ENCODE results near the gene CLASRP. TPM values are rescaled to one million over a fixed set of nuclear protein-coding genes. Genes with fewer than 3 reads are reported as not detected.
A peak's percentile ranks its signal among the peaks of the same experiment; 100 is the strongest.

CLASRP gene
- total RNA-seq, 1 donor from 2014 or later: 50.5 TPM

DNA sequence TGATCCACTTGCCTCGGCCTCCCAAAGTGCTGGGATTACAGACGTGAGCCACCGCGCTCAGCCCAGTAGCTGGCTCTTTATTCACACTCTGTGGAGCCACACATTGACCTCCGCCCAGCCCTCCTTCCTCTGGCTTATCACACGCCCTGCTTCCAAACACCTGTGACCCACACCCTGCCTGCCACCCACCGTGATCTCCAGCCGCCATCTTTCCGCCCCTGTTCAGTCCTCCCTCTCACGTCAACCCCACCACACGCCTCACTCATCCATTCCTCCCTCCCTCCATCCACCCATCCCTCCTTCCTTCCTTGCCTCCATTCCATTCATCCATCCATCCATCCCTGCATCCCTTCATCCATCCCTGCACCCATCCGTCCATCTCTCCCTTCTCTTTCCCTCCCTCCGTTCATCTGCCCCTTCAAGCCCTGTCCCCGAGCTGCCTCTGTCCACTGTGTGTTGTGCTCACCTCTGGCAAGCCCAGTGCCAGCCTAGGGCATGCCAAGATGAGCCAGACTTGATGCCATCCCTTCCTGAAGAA lies 19.8 kb downstream of the CLASRP start:
- ATAC-seq: peak; percentile 4

DNA sequence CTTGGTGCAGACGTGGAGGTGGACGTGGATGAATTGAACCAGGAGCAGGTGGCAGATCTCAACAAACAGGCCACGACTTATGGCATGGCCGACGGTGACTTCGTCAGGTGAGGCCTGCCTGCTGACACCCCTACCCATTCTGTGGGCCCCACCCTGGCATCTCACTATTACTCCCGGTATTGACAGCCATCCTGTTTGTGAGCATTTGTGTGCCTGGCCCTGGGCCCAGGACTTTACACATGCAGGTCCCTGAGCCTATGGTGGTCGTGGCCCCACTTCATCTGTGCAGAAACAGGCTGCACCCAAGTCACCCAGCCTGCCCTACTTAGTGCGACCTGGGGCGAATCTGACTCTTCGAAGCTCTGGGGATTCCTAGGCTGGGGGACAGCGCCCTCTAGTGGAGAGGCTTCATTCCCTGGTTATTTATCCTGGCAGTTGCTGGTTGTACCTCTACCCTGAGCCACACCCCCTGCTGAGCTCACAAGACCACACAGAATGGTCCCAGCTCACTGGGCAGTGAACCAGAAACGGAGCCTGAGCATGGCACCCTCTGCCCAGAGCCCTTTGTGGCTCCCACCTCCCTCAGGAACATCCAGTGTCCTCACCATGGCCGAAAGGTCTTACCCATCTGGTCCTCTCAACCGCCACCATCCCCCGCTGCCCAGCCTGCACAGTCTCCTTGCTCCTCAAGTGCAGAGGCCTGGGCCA lies 20.6 kb downstream of the CLASRP start:
- peak; percentile 92 for ATAC-seq
- peak; percentile 81 for DNase-seq (ENCODE audit: low spot score)

More for the DNA sequence above, 19.8 kb downstream of the CLASRP start:
- DNase-seq (ENCODE audit: low spot score): no peak

DNA sequence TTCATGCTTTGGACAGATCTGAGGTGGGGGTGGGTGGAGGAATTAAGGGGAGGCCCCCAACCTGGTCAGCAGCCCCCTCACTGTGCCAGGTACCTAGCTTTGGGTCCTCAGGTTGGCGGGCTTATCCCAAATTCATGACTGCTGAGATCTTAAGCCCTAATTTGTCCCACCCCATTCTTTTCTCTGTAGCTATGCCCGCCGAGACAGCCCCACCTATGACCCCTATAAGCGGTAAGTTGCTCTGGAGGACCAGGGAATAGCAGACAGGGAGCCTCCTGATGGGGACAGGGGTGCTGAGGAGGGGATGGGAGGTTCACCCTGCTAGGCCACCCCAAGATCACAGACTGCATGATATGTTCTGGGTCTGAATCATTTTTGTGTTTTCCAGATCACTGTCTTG lies 23.1 kb downstream of the CLASRP start:
- no peak for ATAC-seq
- DNase-seq (ENCODE audit: low spot score): no peak

DNA sequence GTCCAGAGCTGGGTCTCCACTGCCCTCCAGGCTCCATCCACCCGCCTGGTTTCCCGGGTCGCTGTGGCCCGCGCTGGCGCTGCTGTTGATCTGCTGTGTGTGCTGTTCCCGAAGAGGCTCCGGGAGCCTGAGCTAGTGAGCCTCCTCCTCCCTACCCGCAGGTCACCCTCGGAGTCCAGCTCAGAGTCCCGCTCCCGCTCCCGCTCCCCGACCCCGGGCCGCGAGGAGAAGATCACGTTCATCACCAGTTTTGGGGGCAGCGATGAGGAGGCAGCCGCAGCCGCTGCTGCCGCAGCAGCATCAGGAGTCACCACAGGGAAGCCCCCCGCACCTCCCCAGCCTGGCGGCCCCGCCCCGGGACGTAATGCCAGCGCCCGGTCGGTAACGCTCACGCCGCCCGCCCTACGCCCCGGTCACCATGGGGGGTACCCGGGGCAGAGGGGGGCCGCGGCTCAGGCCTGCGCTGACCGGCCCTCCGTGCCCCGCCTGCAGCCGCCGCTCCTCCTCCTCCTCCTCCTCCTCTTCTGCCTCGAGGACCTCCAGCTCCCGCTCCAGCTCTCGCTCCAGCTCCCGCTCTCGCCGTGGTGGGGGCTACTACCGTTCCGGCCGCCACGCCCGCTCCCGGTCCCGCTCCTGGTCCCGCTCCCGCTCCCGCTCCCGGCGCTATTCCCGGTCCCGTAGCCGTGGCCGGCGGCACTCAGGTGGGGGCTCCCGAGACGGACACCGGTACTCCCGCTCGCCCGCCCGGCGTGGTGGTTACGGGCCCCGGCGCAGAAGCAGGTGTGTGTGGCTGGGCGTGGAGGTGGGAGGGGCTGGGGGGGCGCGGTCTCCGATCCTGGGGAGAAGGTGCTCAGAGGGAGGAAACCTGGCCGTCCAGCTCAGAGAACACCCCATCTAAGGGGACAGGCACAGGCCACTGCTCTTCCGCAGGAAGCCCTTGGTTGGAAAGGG lies 25.3 kb downstream of the CLASRP start:
- DNase-seq (ENCODE audit: low spot score) (no peak), ATAC-seq (no peak)

DNA sequence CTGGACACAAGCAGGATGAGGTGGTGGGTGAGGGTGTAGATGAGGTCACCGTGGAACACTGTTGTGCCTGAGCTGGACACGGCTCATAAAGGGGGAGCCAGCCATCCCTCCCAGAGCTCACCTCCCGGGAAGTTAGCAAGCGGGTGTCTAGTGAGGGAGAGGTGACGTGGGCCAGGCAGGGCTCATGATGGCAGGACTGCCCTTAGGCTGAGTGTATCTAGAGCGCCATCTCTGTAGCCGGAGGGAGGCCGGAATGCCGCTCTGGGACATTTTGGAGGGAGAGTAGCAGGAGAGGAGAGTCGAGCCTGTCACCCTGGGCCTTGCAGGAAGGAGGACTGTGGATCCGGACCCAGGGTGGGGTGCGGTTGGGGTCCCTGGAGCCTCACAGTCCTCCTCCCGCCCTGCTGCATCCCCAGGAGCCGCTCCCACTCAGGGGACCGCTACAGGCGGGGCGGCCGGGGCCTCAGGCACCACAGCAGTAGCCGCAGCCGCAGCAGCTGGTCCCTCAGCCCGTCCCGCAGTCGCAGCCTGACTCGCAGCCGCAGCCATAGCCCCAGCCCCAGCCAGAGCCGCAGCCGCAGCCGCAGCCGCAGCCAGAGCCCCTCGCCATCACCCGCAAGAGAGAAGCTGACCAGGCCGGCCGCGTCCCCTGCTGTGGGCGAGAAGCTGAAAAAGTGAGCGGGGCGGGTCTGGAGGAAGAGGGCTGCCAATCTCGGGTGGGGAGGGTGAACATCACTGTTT lies 28.2 kb downstream of the CLASRP start:
- ATAC-seq (no peak), DNase-seq (ENCODE audit: low spot score) (no peak)

DNA sequence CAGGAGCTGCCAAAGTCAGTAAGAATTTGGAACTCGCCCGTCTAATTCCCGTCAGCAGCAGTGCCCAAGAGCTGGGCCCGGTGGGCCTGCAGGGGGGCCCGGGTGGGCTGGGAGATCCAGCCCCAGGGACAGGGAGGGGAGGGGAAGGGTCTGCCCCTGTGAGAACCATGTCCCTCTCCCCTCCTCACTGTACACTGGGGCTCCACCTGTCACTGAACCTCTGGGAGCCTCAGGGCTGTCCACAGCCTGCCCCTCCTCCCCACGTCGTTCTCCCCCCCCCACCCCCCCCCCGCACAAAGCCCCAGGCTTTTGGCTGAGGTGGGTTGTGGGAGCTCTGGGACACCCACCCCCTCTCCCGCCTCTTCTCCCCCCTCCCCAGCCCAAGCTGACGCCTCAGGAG lies 29.2 kb downstream of the CLASRP start:
- no peak for DNase-seq (ENCODE audit: low spot score)
- ATAC-seq: no peak

DNA sequence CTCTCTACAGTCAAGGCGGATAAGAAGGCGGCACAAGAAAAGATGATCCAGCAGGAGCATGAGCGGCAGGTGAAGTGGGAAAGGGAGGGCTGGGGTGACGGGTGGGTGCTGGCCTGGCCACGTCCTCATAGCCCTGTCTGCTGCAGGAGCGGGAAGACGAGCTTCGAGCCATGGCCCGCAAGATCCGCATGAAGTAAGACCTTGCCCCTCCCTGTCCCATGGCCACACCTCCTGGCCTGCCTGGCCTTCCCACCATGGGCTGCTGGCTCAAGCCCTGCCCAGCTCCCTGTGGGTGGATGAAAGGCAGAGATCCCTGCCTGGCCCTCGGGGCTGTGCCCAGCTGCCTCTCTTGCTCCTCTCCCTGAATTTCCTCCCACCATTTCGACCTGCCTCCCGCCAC lies 30.2 kb downstream of the CLASRP start:
- DNase-seq (ENCODE audit: low spot score) (no peak), ATAC-seq (peak; percentile 59)

DNA sequence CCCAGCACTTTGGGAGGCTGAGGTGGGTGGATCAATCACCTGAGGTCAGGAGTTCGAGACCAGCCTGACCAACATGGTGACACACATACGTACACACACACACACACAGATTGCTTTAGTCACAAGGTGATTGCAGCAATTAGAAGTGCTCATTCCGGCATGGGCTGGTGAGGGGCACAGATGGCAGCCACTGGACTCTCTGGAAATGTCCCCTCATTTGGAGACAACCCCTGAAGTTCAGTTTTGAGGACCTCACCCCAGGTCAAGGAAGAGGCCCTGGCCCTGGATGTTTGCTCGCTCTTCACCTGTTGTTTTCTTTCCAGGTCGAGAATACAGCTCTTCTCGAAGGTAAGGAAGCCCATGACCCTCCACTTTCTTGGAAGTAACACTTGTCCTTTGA lies 31.4 kb downstream of the CLASRP start:
- ATAC-seq: no peak
- DNase-seq (ENCODE audit: low spot score): no peak

DNA sequence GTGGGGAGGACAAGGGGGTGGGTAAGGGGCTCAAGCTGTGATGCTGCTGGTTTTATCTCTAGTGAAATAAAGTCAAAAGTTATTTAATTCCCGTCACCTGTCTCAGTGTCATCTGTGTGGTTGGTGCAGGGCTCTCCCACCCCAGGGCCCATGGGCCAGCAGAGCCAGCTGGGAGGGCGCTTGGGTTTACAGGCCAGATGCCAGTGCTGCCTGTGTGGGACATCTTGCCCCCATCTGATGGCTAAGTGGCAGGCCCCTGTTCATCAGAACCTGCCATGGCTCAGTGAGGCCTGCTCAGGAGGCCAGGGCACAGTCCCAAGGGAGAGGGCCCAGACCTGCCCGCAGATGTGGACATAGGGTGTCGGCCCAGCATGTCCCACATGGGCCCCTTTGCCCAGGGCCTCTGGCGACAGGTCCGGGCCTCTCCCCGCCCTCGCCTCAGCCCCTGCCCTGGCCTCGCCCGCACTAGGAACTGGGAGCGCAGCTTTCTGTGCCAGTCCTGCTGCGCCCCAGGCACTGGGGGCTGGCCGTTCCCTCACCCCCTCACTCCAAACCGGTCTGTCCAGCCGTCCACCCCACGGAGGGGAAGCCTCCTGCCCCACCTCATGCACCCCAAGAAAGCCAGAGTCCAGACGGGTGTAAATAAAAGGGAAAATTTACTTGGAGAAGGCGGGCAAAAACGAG lies 32.2 kb downstream of the CLASRP start:
- DNase-seq (ENCODE audit: low spot score): no peak
- no peak for ATAC-seq

DNA sequence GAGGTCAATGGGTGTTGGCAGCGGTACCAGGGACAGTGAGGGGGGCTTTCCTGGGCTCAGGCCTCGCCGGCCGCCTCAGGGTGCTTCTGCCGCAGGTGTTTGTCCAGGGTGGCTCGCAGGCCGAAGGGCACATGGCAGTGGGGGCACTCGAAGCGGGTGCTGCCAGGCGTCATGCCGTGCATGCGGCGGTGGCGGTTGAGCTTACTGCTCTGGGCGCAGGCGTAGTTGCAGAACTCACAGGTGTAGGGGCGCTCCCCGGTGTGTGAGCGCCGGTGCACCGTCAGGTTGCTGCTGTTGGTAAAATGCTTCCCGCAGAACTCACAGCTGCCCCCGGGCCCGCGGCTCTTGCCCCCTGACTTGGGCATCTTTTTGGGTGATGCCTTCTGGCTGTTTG lies 32.7 kb downstream of the CLASRP start:
- ATAC-seq: no peak
- DNase-seq (ENCODE audit: low spot score): no peak

DNA sequence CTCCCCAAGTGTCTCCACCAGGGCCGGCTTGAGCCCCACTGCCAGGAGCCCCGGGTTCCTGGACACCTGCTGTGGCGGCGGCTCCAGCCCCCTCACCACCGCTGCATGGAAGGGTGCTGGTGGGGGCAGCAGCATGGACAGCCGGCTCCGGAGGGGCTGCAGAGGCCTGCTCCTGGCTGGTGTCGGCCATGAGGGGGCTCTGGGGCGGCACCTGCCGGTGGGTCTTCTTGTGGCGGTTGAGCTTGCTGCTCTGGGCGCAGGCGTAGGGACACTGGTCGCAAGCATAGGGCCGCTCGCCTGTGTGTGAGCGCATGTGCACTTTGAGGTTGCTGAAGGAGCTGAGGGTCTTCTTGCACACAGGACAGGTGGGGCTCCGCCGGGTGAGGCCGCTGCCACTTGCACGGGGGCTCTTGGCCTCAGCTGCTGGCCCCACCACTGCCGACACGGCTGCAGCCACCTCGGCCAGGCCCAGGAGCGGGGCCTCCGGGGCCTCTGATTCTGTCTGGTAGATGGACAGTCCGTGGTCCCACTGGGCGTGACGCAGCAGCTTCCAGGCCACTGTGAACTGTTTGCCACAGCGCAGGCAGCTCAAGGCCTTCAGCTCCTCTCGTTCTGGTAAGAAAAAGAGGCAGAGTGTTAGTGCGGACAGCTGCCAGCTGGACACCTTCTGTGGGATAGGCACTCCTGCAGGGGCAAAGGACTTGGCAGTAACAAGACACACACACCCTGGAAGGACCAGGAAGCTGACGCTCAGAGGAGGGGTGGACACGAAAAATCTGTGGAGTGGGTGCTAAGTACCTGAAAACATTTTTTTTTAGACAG lies 33.3 kb downstream of the CLASRP start:
- no peak for DNase-seq (ENCODE audit: low spot score)

DNA sequence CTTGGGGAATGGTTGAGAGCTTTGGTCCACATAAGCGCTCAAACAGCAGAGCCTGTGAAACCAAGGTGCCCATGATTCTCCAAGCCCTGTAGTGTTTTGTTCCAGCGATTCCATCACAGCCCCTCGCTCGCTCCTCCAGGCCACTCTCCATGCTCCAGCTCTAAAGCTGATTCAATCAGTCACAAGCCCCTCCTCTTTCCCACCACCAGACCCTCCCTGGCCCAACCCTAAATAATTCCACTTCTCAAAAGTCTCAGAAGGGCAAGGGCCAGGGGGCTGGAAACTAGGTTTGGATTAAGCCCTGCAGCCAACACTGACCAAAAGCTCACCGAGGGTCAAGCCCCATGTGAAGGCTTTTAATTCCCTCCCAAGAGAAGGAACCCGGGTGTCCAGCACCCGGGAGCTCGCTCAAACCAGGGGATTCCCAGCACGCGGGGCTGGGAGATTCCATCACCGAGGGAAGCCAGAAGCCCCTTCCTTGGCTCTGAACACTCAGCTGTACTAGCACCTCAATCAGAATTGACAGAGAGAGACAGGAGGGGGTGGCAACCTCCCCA lies 36.0 kb downstream of the CLASRP start:
- no peak for ATAC-seq

More for the DNA sequence above, 33.3 kb downstream of the CLASRP start:
- no peak for ATAC-seq

DNA sequence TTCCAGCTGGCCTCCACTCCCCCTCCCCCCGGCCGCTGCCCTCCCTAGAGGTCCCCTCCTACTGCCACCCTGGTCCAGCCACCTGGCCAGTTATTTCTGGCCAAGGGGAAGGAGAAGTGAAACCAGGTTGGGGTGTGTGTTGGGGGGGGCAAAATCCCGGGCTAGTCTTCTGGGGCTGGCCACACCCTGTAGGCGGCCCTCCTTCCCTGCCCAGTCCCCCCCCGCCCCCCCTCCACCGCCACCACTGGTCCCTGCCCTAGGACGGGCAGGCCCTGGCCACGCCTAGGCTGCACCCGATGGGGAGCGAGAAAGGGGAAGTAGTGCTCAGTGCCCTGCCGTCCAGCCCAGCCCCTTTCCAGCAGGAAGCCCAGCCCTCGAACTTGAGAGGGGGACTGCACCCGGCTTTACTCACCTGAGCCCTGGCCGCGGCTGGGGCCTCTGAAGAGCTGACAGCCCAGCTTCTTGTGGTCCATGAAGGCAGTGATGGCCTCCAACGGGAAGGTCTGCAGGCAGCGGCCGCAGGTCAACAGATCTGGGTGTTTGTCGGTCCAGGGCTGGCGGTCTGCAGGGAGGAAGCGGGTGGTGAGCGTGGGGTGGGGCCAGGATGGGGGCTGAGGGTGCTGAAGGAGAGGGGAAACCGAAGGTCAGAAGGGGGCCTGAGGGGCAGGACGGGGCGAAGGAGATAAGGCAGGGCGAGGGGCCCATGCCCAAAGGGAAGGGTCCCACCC lies 36.6 kb downstream of the CLASRP start:
- peak; percentile 21 for ATAC-seq
- peak; percentile 59 for DNase-seq (ENCODE audit: low spot score)

More for the DNA sequence above, 36.0 kb downstream of the CLASRP start:
- no peak for DNase-seq (ENCODE audit: low spot score)

DNA sequence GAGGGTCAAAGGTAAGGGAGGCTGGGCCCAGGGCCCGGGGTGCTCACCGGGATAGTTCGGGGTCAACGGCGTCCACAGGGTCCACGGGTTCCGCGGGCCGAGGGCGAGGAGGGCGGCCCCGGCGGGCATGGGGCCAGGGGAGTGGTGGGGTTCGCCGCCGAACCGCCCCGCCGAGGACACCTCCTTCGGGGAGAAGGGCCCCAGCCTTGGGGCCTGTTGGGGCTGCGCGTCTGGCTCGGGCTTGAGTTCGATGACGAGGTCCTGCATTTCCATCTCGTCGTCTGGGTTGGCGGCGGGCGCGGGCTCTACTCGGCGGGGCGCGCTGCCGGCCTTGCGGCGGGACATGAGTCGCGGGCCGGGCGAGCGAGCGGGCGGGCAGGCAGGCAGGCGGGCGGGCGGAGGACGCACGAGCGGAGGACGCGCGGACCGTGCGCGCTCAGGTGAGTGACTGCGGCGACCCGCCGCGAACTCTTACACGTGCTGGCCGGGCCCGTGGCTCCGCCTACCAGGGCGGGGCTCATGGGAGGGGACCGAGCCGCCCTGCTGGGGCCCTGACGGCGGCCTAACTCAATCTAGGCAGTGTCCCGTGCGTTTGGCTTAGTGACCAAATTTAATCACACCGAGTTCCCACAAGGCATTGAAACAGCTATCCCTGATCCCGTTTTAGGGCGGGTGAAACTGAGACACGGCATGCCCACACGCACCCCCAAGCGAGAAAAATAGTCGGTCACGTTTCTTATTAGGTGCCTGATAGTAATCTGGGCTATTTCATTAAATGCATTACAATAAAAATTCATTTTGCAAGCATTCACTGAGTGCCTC lies 37.4 kb downstream of the CLASRP start, which contains the start of gene ZNF296:
Gene ZNF296, minus strand, starts transcription at position 450 of the 822 bp plus-strand sequence. Its CDS starts 105 bp downstream, at position 345.
- DNase-seq (ENCODE audit: low spot score) (peak; percentile 88), ATAC-seq (peak; percentile 86)

DNA sequence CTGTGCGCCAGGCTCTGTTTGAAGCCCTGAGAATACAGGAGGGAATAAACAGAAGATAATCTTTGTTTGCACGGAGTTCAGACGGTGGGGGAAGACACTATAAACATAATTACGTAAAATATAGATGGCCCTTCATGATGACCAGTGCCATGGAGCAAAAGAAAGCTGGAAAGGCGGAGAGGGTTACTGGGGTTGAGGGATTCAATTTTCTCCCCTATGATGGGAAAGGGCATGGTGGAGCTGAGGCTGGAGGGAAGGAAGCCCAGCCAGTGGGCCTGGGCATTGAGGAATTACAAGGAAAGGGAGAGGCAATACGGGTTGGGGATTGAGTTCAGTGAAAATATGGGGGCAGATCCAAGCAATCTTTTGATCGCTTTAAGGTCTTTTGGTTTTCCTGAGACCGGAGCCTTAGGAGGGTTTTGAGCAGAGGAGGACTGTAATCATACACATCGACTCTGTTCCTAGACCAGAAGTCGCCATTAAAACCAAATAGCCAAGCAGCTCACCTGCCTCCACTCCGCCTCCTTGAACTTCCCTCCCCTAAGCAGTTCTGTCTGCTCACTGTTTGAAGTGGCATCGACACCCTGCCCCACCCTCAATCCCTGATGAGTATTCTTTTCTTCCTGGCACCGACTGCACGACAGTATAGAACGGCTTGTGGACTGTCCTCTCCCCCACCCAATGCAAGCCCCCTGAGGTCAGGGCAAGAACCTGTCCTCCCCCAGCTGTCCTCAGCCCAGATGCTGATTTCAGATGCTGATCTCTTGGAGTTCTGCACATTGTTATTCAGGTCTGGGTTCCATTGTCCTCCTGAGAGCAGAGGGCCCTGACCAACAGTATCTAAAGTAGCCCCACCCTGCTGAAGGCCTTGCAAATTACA lies 38.2 kb downstream of the CLASRP start:
- no peak for ATAC-seq
- DNase-seq (ENCODE audit: low spot score): no peak

DNA sequence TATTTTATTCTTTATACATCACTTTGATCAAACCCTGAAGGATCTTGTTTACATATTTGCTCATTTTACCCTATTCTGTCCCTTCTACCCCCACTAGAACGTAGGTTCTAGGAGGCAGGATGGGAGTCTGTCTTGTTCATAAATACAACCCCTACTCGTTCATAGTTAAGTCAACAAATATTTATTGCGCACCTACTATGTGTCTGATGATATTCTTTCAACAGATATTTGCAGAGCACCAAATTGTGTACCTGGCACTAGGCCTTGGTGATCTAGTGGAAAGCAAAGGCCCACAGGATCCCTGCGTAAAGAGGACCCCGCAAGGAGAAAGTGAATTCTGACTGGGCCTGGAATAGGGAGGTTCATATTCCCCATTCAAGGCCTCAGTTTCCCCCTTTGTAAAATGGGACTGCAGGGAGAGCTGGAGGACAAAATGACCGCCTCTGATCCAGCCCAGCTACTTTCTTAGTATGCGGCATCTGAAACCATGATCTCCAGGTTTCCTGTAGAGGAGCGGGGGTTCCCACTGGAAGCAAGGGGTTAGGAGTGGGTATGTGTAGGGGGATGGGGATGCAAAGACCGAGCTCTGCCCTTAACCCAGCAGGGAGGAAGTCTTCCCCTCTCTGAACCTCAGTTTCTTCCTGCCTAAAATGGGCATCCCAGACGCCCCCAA lies 39.7 kb downstream of the CLASRP start:
- DNase-seq (ENCODE audit: low spot score) (no peak), ATAC-seq (no peak)

Measured in left lobe of liver (tissue), 2 donors.